Ovary (tissue), 9 donors: ENCODE measurements around the gene ATP5F1E. TPM values are rescaled to one million over a fixed set of nuclear protein-coding genes. Genes with fewer than 3 reads are reported as not detected.

Experiments used
- DNase-seq, 5 donors: peaks; one replicate each; pipeline ENCODE4 v3.0.0-alpha.2; 2019 to 2020
- H3K27ac ChIP-seq, 2 donors: fragments of 200-600 bp; one replicate each; pipeline versions ENCODE4 v1.5.1 to v1.8.0; 2019 to 2022
- H3K27me3 ChIP-seq: fragments of 200-600 bp; one replicate; pipeline ENCODE4 v1.8.0; 2022
- H3K36me3 ChIP-seq: fragments of 200-600 bp; sonication (generic); one replicate; pipeline ENCODE4 v1.5.1; 2019
- H3K4me1 ChIP-seq: one replicate; pipeline ENCODE4 v1.8.1; 2013; ENCODE audit warnings: mild to moderate bottlenecking, moderate library complexity; ENCODE audit not compliant: insufficient read depth
- H3K4me3 ChIP-seq: fragments of 200-600 bp; sonication (generic); one replicate; pipeline ENCODE4 v1.5.1; 2017
- H3K9me3 ChIP-seq, 2 donors: fragments of 200-600 bp in 1 of 2; sonication (generic) in 1 of 2; one replicate each; pipeline versions ENCODE4 v1.5.1 to v1.8.1; 2013 to 2019; ENCODE audit warnings: mild to moderate bottlenecking in 1 of 2, moderate library complexity in 1 of 2
- CTCF ChIP-seq, 3 donors: fragments of 450-650 bp in 2 of 3; fragments of 200-600 bp in 1 of 3; IDR thresholded peaks; one replicate each; pipeline versions ENCODE4 v1.5.1 to v1.8.0; 2016 to 2022; ENCODE audit warnings: antibody characterized with exemption in 3 of 3, mild to moderate bottlenecking in 1 of 3
- EP300 ChIP-seq: sonication (generic); formaldehyde crosslinking; IDR thresholded peaks from one replicate; pipeline ENCODE4 v1.6.1; 2017; ENCODE audit warnings: antibody characterized with exemption
- POLR2A ChIP-seq: fragments of 450-650 bp; IDR thresholded peaks from one replicate; pipeline ENCODE4 v1.6.1; 2017; ENCODE audit warnings: antibody characterized with exemption, mild to moderate bottlenecking, moderate library complexity
- WGBS, 3 donors: extraction: QIAGEN DNeasy Blood & Tissue Kit in 1 of 3; methylation state at CpG; one replicate each; pipeline versions ENCODE4 v1.1.5 to v1.1.7; 2013 to 2017; 5-methylcytosine and 5-hydroxymethylcytosine counted together
- intact Hi-C, 4 donors: fragments of 100-400 bp; cut with DNase I; formaldehyde crosslinking; loops; one replicate each; pipeline versions ENCODE4 v1.11.0 to v1.15.1; 2022 to 2023
- polyA plus RNA-seq, 2 donors: library from polyadenylated mRNA; stranded (reverse); fragments of 200-250 nt in 1 of 2; fragments of 350-450 nt in 1 of 2; fragmentation: Illumina TruSeq in 1 of 2; extraction: RNeasy Lipid Tissue Mini Kit (QIAGEN cat#74804) in 1 of 2; gene quantifications; one replicate each; pipeline ENCODE4 v1.2.3, GENCODE V29; 2013 to 2014
- total RNA-seq, 7 donors: library from RNA; depleted of rRNA in 2 of 7; stranded (reverse); fragments of >200 nt in 2 of 7; fragmentation: NEBNext Ultra II Directional in 3 of 7; extraction: Animal tissue kit (Norgen Biotek cat#: 25700) in 3 of 7; gene quantifications; one replicate each; pipeline versions ENCODE4 v1.1.0 to v1.2.4, GENCODE V29; 2016 to 2023
- donor health status: DM: no; HTN: no; CAD: no; lungs with moderate emphysema.
- donor health status: DM: no; HTN: no; CAD: no.
- donor health status: Bipolar disorder and iron deficiency.
- donor health status: DM: yes; HTN: yes; CAD: no.
- donor health status: DM: no; HTN: no; CAD: no.
- donor health status: DM: yes; HTN: yes; CAD: no.

ATP5F1E gene
- total and polyA plus RNA-seq, 9 donors, result 23.2 to 73.1 (median 45.4) TPM

GRCh38 chr20:59024111-59024530 lies 8.0 kb downstream of the ATP5F1E start:
- H3K27ac ChIP-seq, result no peak overlapping the region
- no peaks in the 10 kb centered on the region for H3K9me3 ChIP-seq
- no peak overlapping the region for H3K4me3 ChIP-seq
- TF ChIP-seq EP300, result no peak
- no peak for TF ChIP-seq POLR2A
- TF ChIP-seq CTCF (IDR thresholded peaks at IDR 0.05), result no peak
- intact Hi-C loops, result no loop called here
- no peak for DNase-seq
- WGBS, 3 donors, result 94 to 97% (median 95%) methylated on average over 24 of the region's 24 CpGs
- H3K4me1 ChIP-seq, result peaks cover 2% of the 10 kb centered on the region
- no peaks in the 10 kb centered on the region for H3K27me3 ChIP-seq
- no peaks in the 10 kb centered on the region for H3K36me3 ChIP-seq

DNA sequence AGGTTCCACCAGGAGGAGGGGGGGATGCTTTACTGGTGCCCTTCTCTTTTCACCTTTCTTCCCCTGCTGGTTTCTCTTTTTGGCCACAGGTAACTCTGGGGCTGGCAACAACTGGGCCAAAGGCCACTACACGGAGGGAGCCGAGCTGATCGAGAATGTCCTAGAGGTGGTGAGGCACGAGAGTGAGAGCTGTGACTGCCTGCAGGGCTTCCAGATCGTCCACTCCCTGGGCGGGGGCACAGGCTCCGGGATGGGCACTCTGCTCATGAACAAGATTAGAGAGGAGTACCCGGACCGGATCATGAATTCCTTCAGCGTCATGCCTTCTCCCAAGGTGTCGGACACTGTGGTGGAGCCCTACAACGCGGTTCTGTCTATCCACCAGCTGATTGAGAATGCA lies 8.5 kb downstream of the ATP5F1E start:
- Histone ChIP-seq H3K27me3 (no peaks in the 10 kb centered on the region), H3K9me3 (no peaks in the 10 kb centered on the region), H3K36me3 (no peaks in the 10 kb centered on the region), H3K4me3 (no peak overlapping the region), H3K27ac (no peak overlapping the region), H3K4me1 (no peaks in the 10 kb centered on the region)
- WGBS, 3 donors, result 95 to 96% (median 96%) methylated on average over 13 of the region's 13 CpGs
- intact Hi-C loops, result no loop called here
- DNase-seq, result no peak
- no peak for TF ChIP-seq EP300
- TF ChIP-seq POLR2A, result no peak
- TF ChIP-seq CTCF (IDR thresholded peaks at IDR 0.05), result no peak

DNA sequence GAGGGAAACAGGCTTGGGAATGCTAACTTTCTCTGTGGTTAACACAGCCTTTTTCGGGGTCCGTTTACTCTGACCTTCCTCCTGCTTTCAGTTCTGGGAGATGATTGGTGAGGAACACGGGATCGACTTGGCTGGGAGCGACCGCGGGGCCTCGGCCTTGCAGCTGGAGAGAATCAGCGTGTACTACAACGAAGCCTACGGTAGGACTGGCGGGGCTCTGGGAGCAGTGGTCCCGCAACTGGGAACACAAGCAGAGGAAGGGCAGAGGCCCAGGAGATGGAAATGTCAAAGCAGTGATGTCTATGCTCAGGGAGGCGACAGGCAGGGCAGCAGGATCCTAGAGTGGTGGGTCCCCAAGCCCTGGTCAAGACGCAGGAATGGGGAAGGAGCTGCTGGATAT lies 9.4 kb downstream of the ATP5F1E start:
- DNase-seq, result no peak
- Histone ChIP-seq H3K4me3 (no peak overlapping the region), H3K9me3 (no peaks in the 10 kb centered on the region), H3K27ac (no peak overlapping the region), H3K36me3 (no peaks in the 10 kb centered on the region), H3K27me3 (no peaks in the 10 kb centered on the region), H3K4me1 (no peaks in the 10 kb centered on the region)
- 61 to 81% (median 76%) methylated on average over 15 of the region's 15 CpGs for WGBS, 3 donors
- intact Hi-C loops, result no loop called here
- no peak for TF ChIP-seq POLR2A
- TF ChIP-seq EP300, result no peak
- no peak for TF ChIP-seq CTCF (IDR thresholded peaks at IDR 0.05)

GRCh38 chr20:59020938-59021551 lies 11.1 kb downstream of the ATP5F1E start:
- WGBS, 3 donors, result 25 to 29% (median 26%) methylated on average over 5 of the region's 5 CpGs
- Histone ChIP-seq H3K36me3 (no peaks in the 10 kb centered on the region), H3K27ac (no peak overlapping the region), H3K27me3 (no peaks in the 10 kb centered on the region), H3K9me3 (no peaks in the 10 kb centered on the region), H3K4me3 (no peak overlapping the region), H3K4me1 (peaks cover 7% of the 10 kb centered on the region)
- no peak for DNase-seq
- intact Hi-C loops, result no loop called here
- TF ChIP-seq CTCF (IDR thresholded peaks at IDR 0.05) (no peak), POLR2A (no peak), EP300 (no peak)
